Common myeloid progenitor, CD34-positive (primary cell): Measurements from ENCODE around the gene UQCRFS1.
"Not testable (repeated sequence)": the region's sequence is repeated elsewhere in the genome, so short reads cannot be mapped to it uniquely, and the experiment has no call there.

Experiments
- CTCF ChIA-PET: fragments of 350-600 bp; sonication (Branson Sonifier 250); formaldehyde crosslinking; loops from one replicate; lab custom pipeline; 2021; ENCODE audit warnings: antibody characterized with exemption; lab: Charles Lee
- POLR2A ChIA-PET: fragments of 350-600 bp; sonication (Branson Sonifier 250); formaldehyde crosslinking; loops from one replicate; lab custom pipeline; 2021; ENCODE audit warnings: antibody characterized with exemption; lab: Charles Lee
- DNase-seq, 3 donors: peaks; one replicate each; pipeline versions ENCODE4 v3.0.0 to v3.0.0-alpha.2; 2013
- H3K27ac ChIP-seq, 2 experiments: 1 replicate in 1 of 2; 2 replicates in 1 of 2; pipeline ENCODE4 v1.7.0; 2013; ENCODE audit warnings: inconsistent platforms in 2 of 2, low read length in 2 of 2, mild to moderate bottlenecking in 2 of 2, low read depth in 1 of 2, moderate library complexity in 1 of 2; ENCODE audit not compliant: severe bottlenecking in 2 of 2, insufficient read depth in 1 of 2, poor library complexity in 1 of 2
- H3K27me3 ChIP-seq, 5 experiments: replicated peaks in 2 of 5; 1 replicate in 3 of 5; 2 replicates in 2 of 5; pipeline versions ENCODE4 v1.6.1 to v1.7.0; 2013; ENCODE audit warnings: low read length in 4 of 5, mild to moderate bottlenecking in 2 of 5, moderate library complexity in 2 of 5, inconsistent platforms in 1 of 5; ENCODE audit not compliant: insufficient read depth in 5 of 5, control insufficient read depth in 4 of 5
- H3K36me3 ChIP-seq, 4 experiments: 1 replicate in 2 of 4; 2 replicates in 2 of 4; pipeline versions ENCODE4 v1.6.1 to v1.7.0; 2013; ENCODE audit warnings: low read length in 3 of 4, control low read depth in 1 of 4, mild to moderate bottlenecking in 1 of 4; ENCODE audit not compliant: control insufficient read depth in 4 of 4, insufficient read depth in 4 of 4
- H3K4me1 ChIP-seq, 4 experiments: 1 replicate in 3 of 4; 2 replicates in 1 of 4; pipeline versions ENCODE4 v1.6.1 to v1.7.1; 2013; ENCODE audit warnings: low read length in 3 of 4, mild to moderate bottlenecking in 3 of 4, control low read depth in 1 of 4, inconsistent platforms in 1 of 4, moderate library complexity in 1 of 4; ENCODE audit not compliant: control insufficient read depth in 4 of 4, insufficient read depth in 4 of 4; ENCODE audit errors: control extremely low read depth in 1 of 4
- H3K4me3 ChIP-seq, 7 experiments: 1 replicate in 4 of 7; 2 replicates in 3 of 7; pipeline versions ENCODE4 v1.5.1 to v1.7.0; 2013; ENCODE audit warnings: mild to moderate bottlenecking in 7 of 7, low read length in 6 of 7, moderate library complexity in 6 of 7, inconsistent platforms in 2 of 7, low read depth in 2 of 7, control low read depth in 1 of 7; ENCODE audit not compliant: insufficient read depth in 4 of 7, control insufficient read depth in 1 of 7; ENCODE audit errors: extremely low read depth in 1 of 7
- H3K9me3 ChIP-seq, 5 experiments: 1 replicate in 4 of 5; 2 replicates in 1 of 5; pipeline versions ENCODE4 v1.6.1 to v1.7.1; 2013; ENCODE audit warnings: low read length in 4 of 5, mild to moderate bottlenecking in 2 of 5, inconsistent platforms in 1 of 5, low read depth in 1 of 5, moderate library complexity in 1 of 5; ENCODE audit not compliant: control insufficient read depth in 4 of 5, insufficient read depth in 2 of 5; ENCODE audit errors: control extremely low read depth in 1 of 5
- whole genome bisulfite sequencing: methylation state at CpG from one replicate; pipeline ENCODE4 v1.1.5; 2013; ENCODE audit not compliant: insufficient coverage; 5-methylcytosine and 5-hydroxymethylcytosine counted together

UQCRFS1 gene

GRCh38 chr19:29245215-29245614 is 32.3 kb upstream of the UQCRFS1 start:
- CTCF ChIA-PET, result interaction anchor here (1.6 kb wide), 1 partner anchor 9 kb away, joined by 5 read pairs; no protein-coding TSS in a partner anchor
- Histone ChIP-seq H3K9me3 (no peaks in the 10 kb centered on the region), H3K27me3 (peaks cover 0 to 12% (median 3%) of the 10 kb centered on the region in 5 experiments), H3K4me1 (no peaks in the 10 kb centered on the region), H3K4me3 (no peak overlapping the region), H3K36me3 (no peaks in the 10 kb centered on the region), H3K27ac (no peak overlapping the region)
- DNase-seq, result no peak
- WGBS, result 96% methylated on average over 6 of the region's 6 CpGs
- POLR2A ChIA-PET, result no interaction called here

- Histone ChIP-seq H3K27ac (no peak overlapping the region), H3K27me3 (peaks cover 0 to 6% (median 0%) of the 10 kb centered on the region in 5 experiments), H3K4me3 (no peak overlapping the region), H3K9me3 (peaks cover 0 to 8% (median 0%) of the 10 kb centered on the region in 5 experiments), H3K4me1 (no peaks in the 10 kb centered on the region), H3K36me3 (no peaks in the 10 kb centered on the region)
- CTCF ChIA-PET, result no interaction called here
- POLR2A ChIA-PET, result no interaction called here
- DNase-seq, result no peak
Measured at GRCh38 chr19:29241324-29241723, 28.4 kb upstream of the UQCRFS1 start.

GRCh38 chr19:29239213-29239776 is 26.3 kb upstream of the UQCRFS1 start:
- POLR2A ChIA-PET, result no interaction called here
- H3K27me3 ChIP-seq, result peaks cover 0 to 4% (median 0%) of the 10 kb centered on the region in 5 experiments
- WGBS, result 71% methylated on average over 2 of the region's 2 CpGs
- no peaks in the 10 kb centered on the region for H3K36me3 ChIP-seq
- CTCF ChIA-PET, result no interaction called here
- H3K4me1 ChIP-seq, result no peaks in the 10 kb centered on the region
- peak in 1 of 3 donors; percentile 13 for DNase-seq
- H3K4me3 ChIP-seq, result no peak overlapping the region
- H3K9me3 ChIP-seq, result peaks cover 0 to 21% (median 0%) of the 10 kb centered on the region in 5 experiments
- no peak overlapping the region for H3K27ac ChIP-seq

DNA sequence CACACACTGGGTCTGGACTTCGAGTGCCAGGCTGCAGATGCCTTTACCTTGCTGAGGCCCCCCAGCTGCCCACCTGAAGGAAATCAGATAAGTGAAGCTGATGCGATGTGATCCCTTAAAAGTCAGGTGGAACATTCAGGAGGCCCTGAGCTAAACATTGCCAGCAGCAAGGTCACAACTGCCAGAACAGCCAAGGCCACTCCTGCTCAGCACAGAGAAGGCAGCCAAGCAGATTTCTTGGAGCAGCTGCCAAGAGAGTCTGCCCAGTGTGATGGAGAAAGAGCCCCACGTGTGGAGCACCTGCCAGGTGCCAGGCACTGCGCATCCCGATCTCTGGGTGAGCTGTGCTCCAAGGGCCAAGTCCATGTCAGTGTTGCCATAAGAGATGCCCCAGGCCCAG is 20.6 kb upstream of the UQCRFS1 start:
- no peaks in the 10 kb centered on the region for H3K27me3 ChIP-seq
- no peaks in the 10 kb centered on the region for H3K36me3 ChIP-seq
- H3K9me3 ChIP-seq, result peaks cover 0 to 21% (median 0%) of the 10 kb centered on the region in 5 experiments
- DNase-seq, result no peak
- CTCF ChIA-PET, result no interaction called here
- POLR2A ChIA-PET, result no interaction called here
- no peak overlapping the region for H3K4me3 ChIP-seq
- 83% methylated on average over 5 of the region's 5 CpGs for WGBS
- no peaks in the 10 kb centered on the region for H3K4me1 ChIP-seq
- H3K27ac ChIP-seq, result no peak overlapping the region

DNA sequence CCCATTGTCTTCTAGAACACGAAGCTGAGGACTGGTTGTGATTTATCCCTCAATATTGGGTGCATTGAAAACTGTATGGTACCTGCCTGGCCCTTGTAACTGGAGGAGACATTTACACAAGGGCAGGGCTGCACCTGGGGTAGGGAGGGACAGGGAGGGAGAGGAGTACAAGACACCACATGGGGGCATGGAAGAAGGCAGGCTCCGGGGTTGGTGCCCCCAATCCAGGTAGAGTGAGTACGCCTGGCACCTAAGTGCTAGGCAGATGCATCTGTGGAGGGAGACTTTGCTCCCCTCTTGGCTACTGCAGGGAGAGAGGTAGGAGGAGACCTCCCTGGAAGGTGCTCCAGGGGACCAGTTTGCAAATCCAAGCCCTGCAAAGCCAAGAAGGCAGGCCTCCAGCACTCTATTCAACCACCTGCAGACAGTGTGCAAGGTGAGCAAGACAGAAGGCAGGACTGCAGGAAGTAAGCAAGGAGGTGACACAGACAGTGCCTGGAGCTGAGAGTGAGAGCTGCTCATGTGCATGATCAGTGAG is 19.4 kb upstream of the UQCRFS1 start:
- H3K4me1 ChIP-seq, result no peaks in the 10 kb centered on the region
- H3K9me3 ChIP-seq, result peaks cover 0 to 17% (median 0%) of the 10 kb centered on the region in 5 experiments
- ChIA-PET POLR2A (interaction anchor here (0.8 kb wide), 1 partner anchor 9 kb away, joined by 3 read pairs; no protein-coding TSS in a partner anchor), CTCF (no interaction called here)
- no peak overlapping the region for H3K27ac ChIP-seq
- no peaks in the 10 kb centered on the region for H3K27me3 ChIP-seq
- no peak overlapping the region for H3K4me3 ChIP-seq
- WGBS, result 38% methylated on average over 1 of the region's 3 CpGs
- no peaks in the 10 kb centered on the region for H3K36me3 ChIP-seq
- DNase-seq, result no peak

GRCh38 chr19:29231306-29231705 is 18.4 kb upstream of the UQCRFS1 start:
- DNase-seq, CTCF ChIA-PET, H3K4me3 ChIP-seq, H3K36me3 ChIP-seq, H3K4me1 ChIP-seq, H3K27me3 ChIP-seq, H3K27ac ChIP-seq, POLR2A ChIA-PET: not testable (repeated sequence)
- WGBS, result no CpG with 5 or more reads among the region's 6 CpGs
- peaks cover 0 to 12% (median 0%) of the 10 kb centered on the region in 5 experiments for H3K9me3 ChIP-seq

DNA sequence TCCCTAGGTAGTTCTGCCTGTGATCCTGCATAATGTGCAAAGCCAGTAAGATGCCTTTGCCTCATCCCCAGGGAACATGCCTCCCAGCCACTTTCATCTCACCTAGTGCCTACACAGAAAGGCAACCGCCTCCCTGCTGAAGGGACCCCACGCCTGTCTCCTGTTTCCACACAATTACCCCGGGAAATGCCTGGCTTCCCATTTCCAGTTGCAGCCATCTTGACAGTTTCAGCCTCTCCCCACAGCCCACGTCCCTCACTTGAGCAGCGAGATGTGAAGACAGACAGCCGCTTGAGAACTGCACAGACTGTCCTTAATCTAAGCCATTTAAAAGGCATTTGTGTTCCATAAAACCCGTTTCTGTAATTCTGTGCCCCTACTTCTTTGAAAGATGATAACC is 4.7 kb upstream of the UQCRFS1 start:
- Histone ChIP-seq H3K36me3 (no peaks in the 10 kb centered on the region), H3K9me3 (no peaks in the 10 kb centered on the region), H3K27ac (no peak overlapping the region), H3K4me1 (peaks cover 0 to 5% (median 0%) of the 10 kb centered on the region in 4 experiments), H3K27me3 (peaks cover 0 to 10% (median 4%) of the 10 kb centered on the region in 5 experiments), H3K4me3 (no peak overlapping the region)
- DNase-seq, result no peak
- POLR2A ChIA-PET, result no interaction called here
- WGBS, result 89% methylated on average over 4 of the region's 7 CpGs
- CTCF ChIA-PET, result no interaction called here
